Colonic mucosa (tissue), 4 donors: ENCODE results near the gene IL6ST. TPM values are rescaled to one million over a fixed set of nuclear protein-coding genes. Genes with fewer than 3 reads are reported as not detected.

Source experiments
- DNase-seq: peaks from one replicate; pipeline ENCODE4 v3.0.0-alpha.2; 2020
- H3K27ac ChIP-seq: fragments of 200-600 bp; one replicate; pipeline ENCODE4 v1.8.0; 2021
- H3K27me3 ChIP-seq: fragments of 200-600 bp; one replicate; pipeline ENCODE4 v1.8.0; 2021
- H3K36me3 ChIP-seq: fragments of 200-600 bp; one replicate; pipeline ENCODE4 v1.8.0; 2021
- H3K4me1 ChIP-seq: fragments of 200-600 bp; one replicate; pipeline ENCODE4 v1.8.0; 2021; ENCODE audit warnings: mild to moderate bottlenecking
- H3K4me3 ChIP-seq: fragments of 200-600 bp; one replicate; pipeline ENCODE4 v1.8.0; 2021
- H3K9ac ChIP-seq, 2 donors: one replicate each; pipeline ENCODE4 v1.7.0; 2013; ENCODE audit warnings: control low read depth in 2 of 2, low read depth in 2 of 2, low read length in 2 of 2
- H3K9me3 ChIP-seq: fragments of 200-600 bp; one replicate; pipeline ENCODE4 v1.8.0; 2021
- CTCF ChIP-seq: fragments of 200-600 bp; IDR thresholded peaks from one replicate; pipeline ENCODE4 v1.8.0; 2022; ENCODE audit warnings: antibody characterized with exemption, mild to moderate bottlenecking
- intact Hi-C: fragments of 100-400 bp; cut with DNase I; formaldehyde crosslinking; loops from one replicate; pipeline ENCODE4 v1.14.1; 2022
- total RNA-seq, 2 donors: library from RNA; stranded (reverse); fragmentation: NEBNext Ultra II Directional in 1 of 2; extraction: Animal tissue kit (Norgen Biotek cat#: 25700) in 1 of 2; gene quantifications; one replicate each; pipeline ENCODE4 v1.2.1, GENCODE V29; 2021
- donor health status: healthy.
- donor health status: DM: no; HTN: no; CAD: no.
- donor health status: DM: no; HTN: no; CAD: no.

The IL6ST gene
- total RNA-seq, 2 donors from 2014 or later = 69.9 to 118 TPM

GRCh38 chr5:55896663-55897062 is 98.1 kb downstream of the IL6ST start:
- TF ChIP-seq CTCF = no peak
- Histone ChIP-seq H3K9me3 (no peaks in the 10 kb centered on the region), H3K27me3 (no peaks in the 10 kb centered on the region), H3K27ac (no peak overlapping the region), H3K36me3 (no peaks in the 10 kb centered on the region), H3K9ac (no peak overlapping the region), H3K4me3 (no peak overlapping the region), H3K4me1 (no peaks in the 10 kb centered on the region)
- no peak for DNase-seq
- intact Hi-C loops = no loop called here

- intact Hi-C loops = no loop called here
Observed at GRCh38 chr5:55896238-55896637, 98.5 kb downstream of the IL6ST start.

GRCh38 chr5:55895346-55895745 is 99.4 kb downstream of the IL6ST start:
- no peak overlapping the region for H3K4me3 ChIP-seq
- DNase-seq = no peak
- no peaks in the 10 kb centered on the region for H3K9me3 ChIP-seq
- intact Hi-C loops = no loop called here
- no peaks in the 10 kb centered on the region for H3K36me3 ChIP-seq
- H3K9ac ChIP-seq = no peak overlapping the region
- no peak overlapping the region for H3K27ac ChIP-seq
- TF ChIP-seq CTCF = no peak
- no peaks in the 10 kb centered on the region for H3K4me1 ChIP-seq
- H3K27me3 ChIP-seq = no peaks in the 10 kb centered on the region

More at GRCh38 chr5:55896238-55896637, 98.5 kb downstream of the IL6ST start:
- Histone ChIP-seq H3K4me3 (no peak overlapping the region), H3K27ac (no peak overlapping the region), H3K27me3 (no peaks in the 10 kb centered on the region), H3K36me3 (no peaks in the 10 kb centered on the region), H3K9me3 (no peaks in the 10 kb centered on the region), H3K9ac (no peak overlapping the region), H3K4me1 (no peaks in the 10 kb centered on the region)
- no peak for TF ChIP-seq CTCF
- DNase-seq = no peak

- no peak overlapping the region for H3K9ac ChIP-seq
- intact Hi-C loops = no loop called here
Observed at GRCh38 chr5:55894135-55894534, 100.6 kb downstream of the IL6ST start.

GRCh38 chr5:55892479-55892878 is 102.3 kb downstream of the IL6ST start:
- Histone ChIP-seq H3K4me1 (no peaks in the 10 kb centered on the region), H3K9me3 (no peaks in the 10 kb centered on the region), H3K9ac (no peak overlapping the region), H3K36me3 (no peaks in the 10 kb centered on the region), H3K27me3 (no peaks in the 10 kb centered on the region), H3K4me3 (no peak overlapping the region), H3K27ac (no peak overlapping the region)
- intact Hi-C loops = no loop called here
- DNase-seq = no peak
- no peak for TF ChIP-seq CTCF

More at GRCh38 chr5:55894135-55894534, 100.6 kb downstream of the IL6ST start:
- no peaks in the 10 kb centered on the region for H3K36me3 ChIP-seq
- H3K27me3 ChIP-seq = no peaks in the 10 kb centered on the region
- no peaks in the 10 kb centered on the region for H3K9me3 ChIP-seq
- no peaks in the 10 kb centered on the region for H3K4me1 ChIP-seq
- DNase-seq = no peak
- TF ChIP-seq CTCF = no peak
- H3K4me3 ChIP-seq = no peak overlapping the region
- H3K27ac ChIP-seq = no peak overlapping the region

- no peak overlapping the region for H3K27ac ChIP-seq
- no peak for DNase-seq
- H3K9me3 ChIP-seq = no peaks in the 10 kb centered on the region
- H3K4me3 ChIP-seq = no peak overlapping the region
- TF ChIP-seq CTCF = no peak
- intact Hi-C loops = no loop called here
- H3K4me1 ChIP-seq = no peaks in the 10 kb centered on the region
- H3K27me3 ChIP-seq = no peaks in the 10 kb centered on the region
- H3K36me3 ChIP-seq = no peaks in the 10 kb centered on the region
- no peak overlapping the region for H3K9ac ChIP-seq
Observed at GRCh38 chr5:55888205-55888604, 106.6 kb downstream of the IL6ST start.
